Prostate gland (tissue), 2 donors: ENCODE measurements around the gene WDR82. TPM values are rescaled to one million over a fixed set of nuclear protein-coding genes. Genes with fewer than 3 reads are reported as not detected.

Source experiments
- DNase-seq: peaks from one replicate; pipeline ENCODE4 v3.0.0-alpha.2; 2019; ENCODE audit warnings: low spot score
- H3K27ac ChIP-seq, 2 donors: fragments of 200-600 bp; sonication (generic); 2 replicates each; pipeline ENCODE4 v1.5.1; 2017 to 2019
- H3K27me3 ChIP-seq: fragments of 200-600 bp; sonication (generic); replicated peaks from 2 replicates; pipeline ENCODE4 v1.5.1; 2019; ENCODE audit not compliant: insufficient read depth
- H3K36me3 ChIP-seq, 2 donors: fragments of 200-600 bp; sonication (generic); 1 replicate in 1 of 2; 2 replicates in 1 of 2; pipeline versions ENCODE4 v1.5.1 to v1.8.1; 2017 to 2019
- H3K4me1 ChIP-seq: fragments of 200-600 bp; sonication (generic); replicated peaks from 2 replicates; pipeline ENCODE4 v1.5.1; 2019
- H3K4me3 ChIP-seq, 2 donors: fragments of 200-600 bp; sonication (generic); 2 replicates each; pipeline ENCODE4 v1.5.1; 2017 to 2019
- H3K9me3 ChIP-seq: fragments of 200-600 bp; sonication (generic); 2 replicates; pipeline ENCODE4 v1.5.1; 2017
- CTCF ChIP-seq, 4 experiments: fragments of 200-600 bp in 2 of 4; fragments of 450-650 bp in 2 of 4; sonication (generic) in 2 of 4; IDR thresholded peaks; 1 replicate in 3 of 4; 2 replicates in 1 of 4; pipeline ENCODE4 v1.5.1; 2016 to 2019; ENCODE audit warnings: antibody characterized with exemption in 4 of 4, mild to moderate bottlenecking in 2 of 4, moderate library complexity in 2 of 4
- POLR2A ChIP-seq: fragments of 450-650 bp; IDR thresholded peaks from one replicate; pipeline ENCODE4 v1.6.1; 2016; ENCODE audit warnings: antibody characterized with exemption, mild to moderate bottlenecking
- POLR2AphosphoS5 ChIP-seq: sonication (generic); formaldehyde crosslinking; IDR thresholded peaks from one replicate; pipeline ENCODE4 v1.6.1; 2017; ENCODE audit warnings: antibody characterized with exemption
- WGBS: methylation state at CpG from one replicate; pipeline ENCODE4 v1.1.5; 2018; 5-methylcytosine and 5-hydroxymethylcytosine counted together
- intact Hi-C: fragments of 100-400 bp; cut with DNase I; formaldehyde crosslinking; loops from one replicate; pipeline ENCODE4 v1.14.2; 2022
- total RNA-seq, 2 donors: library from RNA; depleted of rRNA; stranded (reverse); fragments of >200 nt; gene quantifications; one replicate each; pipeline ENCODE4 v1.1.0, GENCODE V29; 2016

The WDR82 gene
- total RNA-seq, 2 donors from 2014 or later = 52.4 to 86.9 TPM

DNA sequence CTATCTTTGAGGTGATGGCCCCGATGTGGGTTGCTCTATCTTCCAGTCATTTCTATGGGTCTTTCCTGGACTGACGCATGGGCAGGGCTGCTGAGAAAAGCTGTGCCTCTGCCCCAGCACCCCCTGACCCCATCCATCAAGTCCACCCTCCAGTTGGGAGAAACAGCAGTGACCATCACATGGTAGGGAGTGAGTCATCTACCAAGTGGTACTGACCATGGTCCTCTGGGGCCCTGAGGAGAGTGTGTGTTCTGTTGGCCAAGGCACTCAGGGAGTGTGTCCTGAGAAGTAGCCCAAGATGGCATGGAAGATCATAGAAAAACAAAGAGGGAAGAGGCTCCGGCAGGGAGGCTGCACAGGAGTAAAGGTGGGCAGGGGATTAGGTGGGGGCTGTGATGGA is 36.0 kb upstream of the WDR82 start:
- no peak overlapping the region for H3K27ac ChIP-seq
- H3K36me3 ChIP-seq = no peaks in the 10 kb centered on the region
- intact Hi-C loops = no loop called here
- H3K4me1 ChIP-seq = no peaks in the 10 kb centered on the region
- H3K4me3 ChIP-seq = no peak overlapping the region
- WGBS = 95% methylated on average over 3 of the region's 3 CpGs
- DNase-seq = no peak
- no peaks in the 10 kb centered on the region for H3K27me3 ChIP-seq
- H3K9me3 ChIP-seq = no peaks in the 10 kb centered on the region
- no peak for TF ChIP-seq CTCF (IDR thresholded peaks at IDR 0.05)
- TF ChIP-seq POLR2AphosphoS5 = no peak
- no peak for TF ChIP-seq POLR2A

DNA sequence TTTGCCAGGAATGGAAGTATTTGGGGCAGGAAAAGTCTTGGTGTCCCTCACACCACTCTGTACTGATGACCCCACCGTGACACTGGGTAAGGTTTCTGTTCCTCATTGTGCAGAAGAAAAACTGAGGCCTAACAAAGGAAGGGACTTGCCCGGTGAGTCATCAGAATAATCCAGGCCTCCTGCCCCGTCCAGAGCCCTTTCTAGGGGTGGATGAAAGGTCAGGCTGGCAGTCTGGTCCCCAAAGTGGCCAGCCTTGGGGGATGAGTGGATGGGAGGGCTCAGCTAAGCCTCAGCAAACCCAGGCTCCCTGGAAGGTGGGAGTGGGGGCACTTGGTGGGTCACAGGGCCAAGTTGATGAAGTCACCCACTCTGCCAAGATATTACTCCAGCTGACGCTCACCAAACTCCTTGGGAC is 35.3 kb upstream of the WDR82 start:
- Histone ChIP-seq H3K4me1 (no peaks in the 10 kb centered on the region), H3K27me3 (no peaks in the 10 kb centered on the region), H3K36me3 (no peaks in the 10 kb centered on the region), H3K9me3 (no peaks in the 10 kb centered on the region), H3K4me3 (no peak overlapping the region), H3K27ac (no peak overlapping the region)
- TF ChIP-seq POLR2AphosphoS5 = peak; percentile 8
- TF ChIP-seq POLR2A = no peak
- no peak for TF ChIP-seq CTCF (IDR thresholded peaks at IDR 0.05)
- WGBS = 56% methylated on average over 4 of the region's 4 CpGs
- intact Hi-C loops = no loop called here
- DNase-seq = no peak

- Histone ChIP-seq H3K9me3 (no peaks in the 10 kb centered on the region), H3K36me3 (no peaks in the 10 kb centered on the region), H3K4me3 (no peak overlapping the region), H3K27me3 (no peaks in the 10 kb centered on the region), H3K4me1 (no peaks in the 10 kb centered on the region), H3K27ac (no peak overlapping the region)
- 73% methylated on average over 2 of the region's 2 CpGs for WGBS
- intact Hi-C loops = no loop called here
- TF ChIP-seq POLR2A = no peak
- no peak for TF ChIP-seq CTCF (IDR thresholded peaks at IDR 0.05)
- no peak for DNase-seq
Measured at GRCh38 chr3:52313188-52313773, 34.8 kb upstream of the WDR82 start.

GRCh38 chr3:52311576-52312119 is 33.2 kb upstream of the WDR82 start:
- H3K27me3 ChIP-seq = no peaks in the 10 kb centered on the region
- no peaks in the 10 kb centered on the region for H3K36me3 ChIP-seq
- DNase-seq = no peak
- H3K4me3 ChIP-seq = no peak overlapping the region
- no peak for TF ChIP-seq POLR2AphosphoS5
- no peak for TF ChIP-seq CTCF (IDR thresholded peaks at IDR 0.05)
- no peak for TF ChIP-seq POLR2A
- H3K27ac ChIP-seq = no peak overlapping the region
- WGBS = 80% methylated on average over 9 of the region's 9 CpGs
- no peaks in the 10 kb centered on the region for H3K4me1 ChIP-seq
- intact Hi-C loops = no loop called here
- no peaks in the 10 kb centered on the region for H3K9me3 ChIP-seq

DNA sequence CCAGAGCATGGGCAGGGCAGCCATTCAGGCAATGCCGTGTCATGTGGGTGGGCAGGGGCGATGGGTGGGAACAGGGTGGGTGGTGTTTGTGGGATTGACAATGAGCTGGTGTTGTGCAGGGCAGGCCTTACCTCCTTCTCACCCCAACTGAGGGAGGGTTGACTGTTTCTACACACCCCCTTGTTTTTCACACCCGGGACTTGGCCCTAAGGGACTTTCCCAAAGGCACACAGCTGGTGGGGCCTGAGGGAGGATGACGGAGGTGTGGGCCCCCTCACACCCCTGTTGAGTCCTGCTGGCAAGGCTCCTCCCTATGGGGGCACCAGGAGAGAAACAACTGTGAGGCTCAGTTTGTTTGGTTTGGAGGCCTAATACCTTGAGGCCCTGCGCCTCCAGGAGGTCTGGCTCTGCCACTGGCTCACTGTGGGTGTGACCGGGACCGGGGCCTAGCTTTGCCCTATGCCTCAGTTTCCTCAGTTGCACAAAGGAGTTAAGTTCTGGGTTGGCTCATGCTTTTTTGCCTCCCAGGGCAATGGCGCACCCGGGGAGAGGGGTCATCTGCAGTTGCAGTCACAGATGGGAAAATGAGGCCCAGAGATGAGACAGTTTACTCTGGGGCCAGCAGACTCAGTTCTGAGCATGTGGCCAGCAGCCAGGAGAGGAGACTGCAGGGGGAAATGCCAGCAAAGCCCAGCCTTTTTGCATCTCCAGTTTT is 32.6 kb upstream of the WDR82 start:
- Histone ChIP-seq H3K4me3 (no peak overlapping the region), H3K27ac (no peak overlapping the region), H3K36me3 (no peaks in the 10 kb centered on the region), H3K9me3 (no peaks in the 10 kb centered on the region), H3K4me1 (no peaks in the 10 kb centered on the region), H3K27me3 (no peaks in the 10 kb centered on the region)
- DNase-seq = no peak
- 76% methylated on average over 9 of the region's 9 CpGs for WGBS
- intact Hi-C loops = no loop called here
- no peak for TF ChIP-seq POLR2AphosphoS5
- no peak for TF ChIP-seq CTCF (IDR thresholded peaks at IDR 0.05)
- no peak for TF ChIP-seq POLR2A
